ENCODE measurements around the gene FAM131C.

FAM131C gene, protein sequence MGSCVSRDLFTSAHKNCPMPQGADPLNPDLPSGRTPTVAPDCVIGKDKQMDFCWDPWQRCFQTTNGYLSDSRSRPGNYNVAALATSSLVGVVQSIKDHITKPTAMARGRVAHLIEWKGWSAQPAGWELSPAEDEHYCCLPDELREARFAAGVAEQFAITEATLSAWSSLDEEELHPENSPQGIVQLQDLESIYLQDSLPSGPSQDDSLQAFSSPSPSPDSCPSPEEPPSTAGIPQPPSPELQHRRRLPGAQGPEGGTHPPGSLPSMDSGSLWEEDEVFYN

DNA sequence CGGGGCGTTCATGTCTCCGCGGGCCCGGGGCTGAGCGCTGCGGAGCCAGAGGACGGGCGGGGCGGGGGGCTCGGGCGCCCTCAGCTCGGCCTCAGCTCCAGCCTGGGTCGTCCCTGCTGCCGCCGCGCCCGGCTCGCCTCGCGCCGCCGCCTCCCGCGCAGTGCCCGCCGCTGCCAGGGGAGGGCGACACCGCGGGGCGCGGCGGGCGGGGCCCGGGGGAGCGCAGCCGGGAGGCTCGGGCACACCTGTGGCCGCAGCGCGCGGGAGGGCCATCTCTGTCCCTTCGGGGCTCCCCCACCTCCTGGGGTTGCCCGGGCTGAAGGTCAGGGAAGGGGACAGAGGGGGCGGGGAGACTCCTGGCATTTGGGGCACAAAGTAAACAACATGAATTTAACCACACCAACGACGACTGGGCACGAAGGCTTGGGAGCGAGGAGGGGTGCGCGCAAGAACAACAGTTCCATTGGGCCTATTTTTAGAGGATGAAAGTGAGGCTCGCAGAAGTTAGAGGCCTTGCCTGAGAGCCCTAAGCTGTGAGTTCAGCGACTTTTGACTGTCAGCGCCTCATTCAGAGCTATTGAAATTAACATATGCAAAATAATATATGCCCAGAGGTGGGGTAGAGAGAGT, at the start of gene FAM131C:
Gene FAM131C, minus strand, starts transcription at position 162 of the 630 bp plus-strand sequence. CDS start 209 bp downstream, outside the sequence.
- TF ChIP-seq, protein P1, sequence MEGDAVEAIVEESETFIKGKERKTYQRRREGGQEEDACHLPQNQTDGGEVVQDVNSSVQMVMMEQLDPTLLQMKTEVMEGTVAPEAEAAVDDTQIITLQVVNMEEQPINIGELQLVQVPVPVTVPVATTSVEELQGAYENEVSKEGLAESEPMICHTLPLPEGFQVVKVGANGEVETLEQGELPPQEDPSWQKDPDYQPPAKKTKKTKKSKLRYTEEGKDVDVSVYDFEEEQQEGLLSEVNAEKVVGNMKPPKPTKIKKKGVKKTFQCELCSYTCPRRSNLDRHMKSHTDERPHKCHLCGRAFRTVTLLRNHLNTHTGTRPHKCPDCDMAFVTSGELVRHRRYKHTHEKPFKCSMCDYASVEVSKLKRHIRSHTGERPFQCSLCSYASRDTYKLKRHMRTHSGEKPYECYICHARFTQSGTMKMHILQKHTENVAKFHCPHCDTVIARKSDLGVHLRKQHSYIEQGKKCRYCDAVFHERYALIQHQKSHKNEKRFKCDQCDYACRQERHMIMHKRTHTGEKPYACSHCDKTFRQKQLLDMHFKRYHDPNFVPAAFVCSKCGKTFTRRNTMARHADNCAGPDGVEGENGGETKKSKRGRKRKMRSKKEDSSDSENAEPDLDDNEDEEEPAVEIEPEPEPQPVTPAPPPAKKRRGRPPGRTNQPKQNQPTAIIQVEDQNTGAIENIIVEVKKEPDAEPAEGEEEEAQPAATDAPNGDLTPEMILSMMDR (conservative IDR thresholded peaks at IDR 0.05; ENCODE audit: low read depth, low read length) = peak; percentile 30; the same call in 1 of the 2 replicates
- Histone ChIP-seq H3K36me3 (ENCODE audit: insufficient read depth) (no peaks in the 10 kb centered on the region), H3K4me1 (ENCODE audit: low read depth, poor library complexity, severe bottlenecking) (peaks cover 14% of the 10 kb centered on the region), H2AFZ (ENCODE audit: low read depth) (peak within 1 kb of the TSS; percentile 76), H3K27me3 (ENCODE audit: insufficient read depth, low read depth) (no peaks in the 10 kb centered on the region), H3K9ac (peak within 1 kb of the TSS; percentile 42; the same call in 1 of the 2 replicates), H3K4me3 (IDR thresholded peaks at IDR 0.05; ENCODE audit: insufficient read depth, low read depth, low read length) (peak within 1 kb of the TSS; percentile 6), H3K79me2 (ENCODE audit: insufficient read depth, low read depth) (no peaks in the 10 kb centered on the region), H4K20me1 (ENCODE audit: insufficient read depth) (no peaks in the 10 kb centered on the region), H3K27ac (peak within 1 kb of the TSS; percentile 15; the same call in 1 of the 2 replicates), H3K4me2 (peak within 1 kb of the TSS; percentile 48)

DNA sequence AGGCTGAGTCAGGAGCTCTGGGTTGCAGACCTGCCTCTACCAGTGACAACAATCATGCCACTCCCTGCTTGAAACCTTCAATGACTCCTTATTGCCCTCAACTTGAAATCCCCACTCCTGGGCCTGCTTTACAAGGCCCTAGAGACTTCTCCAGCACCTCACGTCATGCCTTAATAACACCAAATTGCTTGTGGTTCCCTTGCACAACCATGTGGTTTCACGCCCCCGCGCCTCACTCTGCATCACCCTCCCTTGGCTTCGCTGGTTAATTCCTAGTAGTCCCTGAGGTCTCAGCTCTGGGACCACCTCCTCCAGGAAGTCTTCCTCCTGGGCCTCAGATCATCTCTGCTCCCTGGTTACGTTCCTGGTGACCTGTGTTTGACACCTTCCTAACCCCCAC, 49.5 kb upstream of the FAM131C start:
- H3K27ac ChIP-seq = no peak overlapping the region
- H3K36me3 ChIP-seq (ENCODE audit: insufficient read depth) = no peaks in the 10 kb centered on the region
- no peak overlapping the region for H3K4me3 ChIP-seq (IDR thresholded peaks at IDR 0.05; ENCODE audit: insufficient read depth, low read depth, low read length)
- no peak overlapping the region for H3K4me2 ChIP-seq
- TF ChIP-seq, protein P1 (conservative IDR thresholded peaks at IDR 0.05; ENCODE audit: low read depth, low read length) = no peak
- H3K4me1 ChIP-seq (ENCODE audit: low read depth, poor library complexity, severe bottlenecking) = no peaks in the 10 kb centered on the region
- no peak overlapping the region for H2AFZ ChIP-seq (ENCODE audit: low read depth)
- no peak overlapping the region for H3K9ac ChIP-seq
- H4K20me1 ChIP-seq (ENCODE audit: insufficient read depth) = no peaks in the 10 kb centered on the region
- peaks cover 8% of the 10 kb centered on the region; the same call in 1 of the 2 replicates for H3K27me3 ChIP-seq (ENCODE audit: insufficient read depth, low read depth)
- H3K79me2 ChIP-seq (ENCODE audit: insufficient read depth, low read depth) = no peaks in the 10 kb centered on the region

DNA sequence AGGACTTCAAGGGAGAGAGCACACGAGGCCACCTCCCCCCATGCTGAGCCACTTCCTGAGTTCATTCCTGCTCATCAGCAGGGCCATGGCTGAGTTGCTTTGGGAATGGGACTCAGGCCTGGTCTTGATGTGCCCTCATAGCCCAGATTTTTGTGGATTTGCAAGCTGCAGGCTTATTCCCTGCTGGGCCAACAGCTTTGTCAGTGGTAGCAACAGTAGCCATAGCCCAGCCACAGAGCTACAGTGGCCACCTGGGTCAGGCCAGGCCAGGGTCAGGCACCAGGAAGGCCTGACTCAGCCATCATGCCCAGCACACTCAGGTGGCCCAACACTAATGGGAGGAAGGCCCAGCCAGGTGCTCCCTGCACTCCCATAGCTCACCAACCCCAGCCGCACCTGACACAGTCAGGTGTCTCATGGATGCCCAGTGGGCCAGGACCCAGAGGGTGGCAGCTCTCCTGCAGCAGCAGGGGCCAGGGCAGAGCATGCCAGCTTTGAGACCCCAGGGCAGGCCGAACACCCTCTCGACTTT, 49.0 kb upstream of the FAM131C start:
- peaks cover 5% of the 10 kb centered on the region; the same call in 1 of the 2 replicates for H3K27me3 ChIP-seq (ENCODE audit: insufficient read depth, low read depth)
- H3K4me3 ChIP-seq (IDR thresholded peaks at IDR 0.05; ENCODE audit: insufficient read depth, low read depth, low read length) = no peak overlapping the region
- no peak overlapping the region for H3K27ac ChIP-seq
- no peaks in the 10 kb centered on the region for H3K36me3 ChIP-seq (ENCODE audit: insufficient read depth)
- H4K20me1 ChIP-seq (ENCODE audit: insufficient read depth) = no peaks in the 10 kb centered on the region
- H3K4me2 ChIP-seq = no peak overlapping the region
- H2AFZ ChIP-seq (ENCODE audit: low read depth) = no peak overlapping the region
- H3K4me1 ChIP-seq (ENCODE audit: low read depth, poor library complexity, severe bottlenecking) = no peaks in the 10 kb centered on the region
- TF ChIP-seq, protein P1 (conservative IDR thresholded peaks at IDR 0.05; ENCODE audit: low read depth, low read length) = no peak
- no peak overlapping the region for H3K9ac ChIP-seq
- H3K79me2 ChIP-seq (ENCODE audit: insufficient read depth, low read depth) = no peaks in the 10 kb centered on the region

DNA sequence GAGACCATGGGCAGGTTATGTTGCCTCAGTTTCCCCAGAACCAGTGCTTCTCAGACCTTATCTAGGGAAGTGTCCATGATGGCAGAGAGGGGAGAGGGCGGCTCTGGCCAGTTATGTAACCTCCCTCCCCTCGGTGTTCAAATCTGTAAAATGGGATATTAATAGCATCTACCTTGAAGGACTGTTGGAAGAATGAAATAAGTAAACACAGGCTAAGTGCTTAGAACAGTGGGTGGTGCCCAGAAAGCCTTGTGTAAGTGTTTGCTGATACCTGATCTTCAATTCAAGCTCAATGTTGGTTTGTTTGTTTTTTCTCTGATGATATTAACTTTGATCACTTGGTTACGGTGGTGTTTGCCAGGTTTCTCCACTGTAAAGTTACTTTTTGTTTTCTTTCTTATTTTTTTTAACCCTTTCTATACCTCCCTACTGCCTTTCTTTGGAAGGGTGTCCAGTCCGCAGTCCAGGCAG, 47.5 kb upstream of the FAM131C start:
- TF ChIP-seq, protein P1 (conservative IDR thresholded peaks at IDR 0.05; ENCODE audit: low read depth, low read length) = no peak
- Histone ChIP-seq H3K9ac (no peak overlapping the region), H3K4me3 (IDR thresholded peaks at IDR 0.05; ENCODE audit: insufficient read depth, low read depth, low read length) (no peak overlapping the region), H3K79me2 (ENCODE audit: insufficient read depth, low read depth) (no peaks in the 10 kb centered on the region), H3K36me3 (ENCODE audit: insufficient read depth) (no peaks in the 10 kb centered on the region), H3K27me3 (ENCODE audit: insufficient read depth, low read depth) (peaks cover 5% of the 10 kb centered on the region; the same call in 1 of the 2 replicates), H2AFZ (ENCODE audit: low read depth) (no peak overlapping the region), H3K4me2 (no peak overlapping the region), H4K20me1 (ENCODE audit: insufficient read depth) (no peaks in the 10 kb centered on the region), H3K27ac (no peak overlapping the region), H3K4me1 (ENCODE audit: low read depth, poor library complexity, severe bottlenecking) (no peaks in the 10 kb centered on the region)

All from KMS-11 (cell line).